OCI-LY7 (cell line): ENCODE results near the gene JAK1. TPM values are rescaled to one million over a fixed set of nuclear protein-coding genes. Genes with fewer than 3 reads are reported as not detected.

Experiments used
- BruUV-seq: library from RNA; stranded (reverse); fragments of 400-500 nt; replicated peaks from 2 replicates; lab custom pipeline; 2021; lab: Mats Ljungman, UMichigan
- CTCF ChIA-PET: fragments of 300-600 bp; sonication (Branson Sonifier 250); formaldehyde crosslinking; loops from one replicate; lab custom pipeline; 2022; ENCODE audit warnings: antibody characterized with exemption; ENCODE audit not compliant: unreplicated experiment; lab: Charles Lee
- POLR2A ChIA-PET: fragments of 300-600 bp; sonication (Branson Sonifier 250); formaldehyde crosslinking; loops from one replicate; lab custom pipeline; 2022; ENCODE audit warnings: antibody characterized with exemption; lab: Charles Lee
- DNase-seq: peaks from one replicate; pipeline ENCODE4 v3.0.0-alpha.2; 2015; ENCODE audit warnings: low spot score
- H2AFZ ChIP-seq: fragments of 200-600 bp; sonication (generic), shearing (Covaris generic); 2 replicates; pipeline ENCODE4 v1.6.1; 2014; ENCODE audit warnings: mild to moderate bottlenecking, antibody characterized with exemption, low read length, moderate library complexity
- H3K27ac ChIP-seq: fragments of 200-600 bp; sonication (generic); 2 replicates; pipeline ENCODE4 v1.5.1; 2014; ENCODE audit warnings: mixed run types, low read depth, mild to moderate bottlenecking, moderate library complexity, low read length, inconsistent platforms; ENCODE audit not compliant: poor library complexity, severe bottlenecking
- H3K36me3 ChIP-seq: fragments of 200-600 bp; sonication (generic); 2 replicates; pipeline ENCODE4 v1.6.1; 2014; ENCODE audit warnings: mild to moderate bottlenecking, antibody characterized with exemption, low read length, moderate library complexity, mixed read lengths; ENCODE audit not compliant: insufficient read depth
- H3K4me1 ChIP-seq: fragments of 200-600 bp; sonication (generic); 2 replicates; pipeline ENCODE4 v1.5.1; 2014; ENCODE audit warnings: mild to moderate bottlenecking, low read length; ENCODE audit not compliant: insufficient read depth, poor library complexity, severe bottlenecking
- H3K4me2 ChIP-seq: fragments of 200-600 bp; sonication (generic); 2 replicates; pipeline ENCODE4 v1.6.1; 2014; ENCODE audit warnings: mild to moderate bottlenecking, low read length
- H3K4me3 ChIP-seq: fragments of 200-600 bp; sonication (generic); 2 replicates; pipeline ENCODE4 v1.5.1; 2014; ENCODE audit warnings: mild to moderate bottlenecking, low read depth, low read length; ENCODE audit not compliant: poor library complexity, severe bottlenecking
- H3K79me2 ChIP-seq: fragments of 200-600 bp; sonication (generic); 2 replicates; pipeline ENCODE4 v1.6.1; 2016; ENCODE audit warnings: low read depth, mild to moderate bottlenecking, low read length, moderate library complexity, mixed read lengths; ENCODE audit not compliant: insufficient read depth
- H3K9me2 ChIP-seq: fragments of 200-600 bp; sonication (generic); 2 replicates; pipeline ENCODE4 v1.6.1; 2016; ENCODE audit warnings: mild to moderate bottlenecking, low read length, mixed read lengths; ENCODE audit not compliant: insufficient read depth
- H3K9me3 ChIP-seq: fragments of 200-600 bp; sonication (generic); 2 replicates; pipeline ENCODE4 v1.6.1; 2014; ENCODE audit warnings: mild to moderate bottlenecking, mixed run types, low read length, mixed read lengths
- H4K20me1 ChIP-seq: fragments of 200-600 bp; sonication (generic); 2 replicates; pipeline ENCODE4 v1.6.1; 2014; ENCODE audit warnings: mild to moderate bottlenecking, antibody characterized with exemption, low read length, moderate library complexity, mixed read lengths; ENCODE audit not compliant: insufficient read depth
- EZH2phosphoT487 ChIP-seq: fragments of 200-600 bp; sonication (generic); IDR thresholded peaks from 2 replicates; pipeline ENCODE4 v1.6.1; 2018; ENCODE audit warnings: low read depth, borderline replicate concordance, mild to moderate bottlenecking, mixed run types, antibody characterized with exemption, low read length, moderate library complexity, mixed read lengths
- intact Hi-C: fragments of 100-400 bp; cut with micrococcal nuclease; formaldehyde crosslinking; loops from one replicate; pipeline ENCODE4 v1.10.0; 2022; ENCODE audit not compliant: unreplicated experiment
- total RNA-seq, 2 experiments: library from RNA; depleted of rRNA in 1 of 2; stranded (reverse); fragments of >200 nt in 1 of 2; shearing (Covaris generic) in 1 of 2; gene quantifications; 2 replicates each; pipeline ENCODE4 v1.2.3, GENCODE V29; 2014 to 2022
- TF ChIP-seq, protein P1 (sequence below): fragments of 200-600 bp; sonication (generic); conservative IDR thresholded peaks from 2 replicates; pipeline ENCODE4 v1.5.1; 2014; ENCODE audit warnings: mild to moderate bottlenecking, antibody characterized with exemption, low read length, moderate library complexity, mixed read lengths

Gene JAK1
- total RNA-seq, 2 experiments from 2014 or later: 72.6 to 86.8 TPM

DNA sequence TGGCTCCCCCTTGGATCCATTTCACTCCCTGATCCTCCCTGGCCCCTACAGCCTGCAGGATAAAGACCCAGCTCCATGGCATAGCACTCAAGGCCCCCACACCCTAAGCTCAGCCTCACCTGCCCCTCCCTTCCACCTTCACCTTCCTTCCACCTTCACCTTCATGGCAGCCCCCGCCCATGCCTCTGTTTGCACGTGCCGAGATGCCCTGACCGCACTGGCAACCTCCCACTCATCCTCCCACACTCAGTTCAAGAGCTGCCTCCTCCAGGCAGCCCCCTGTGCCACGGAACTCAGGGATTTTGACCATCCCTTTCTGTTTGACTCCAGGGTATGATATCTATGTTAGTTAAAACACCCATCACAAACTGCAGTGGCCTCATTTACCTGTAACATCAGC, 111.7 kb downstream of the JAK1 start:
- intact Hi-C loops: no loop called here
- Histone ChIP-seq H3K9me3 (no peaks in the 10 kb centered on the region), H4K20me1 (no peaks in the 10 kb centered on the region), H3K4me3 (no peak overlapping the region), H3K4me2 (no peak overlapping the region), H2AFZ (no peak overlapping the region), H3K79me2 (no peaks in the 10 kb centered on the region), H3K4me1 (no peaks in the 10 kb centered on the region), H3K9me2 (no peaks in the 10 kb centered on the region), H3K27ac (no peak overlapping the region), H3K36me3 (peaks cover 92% of the 10 kb centered on the region)
- TF ChIP-seq EZH2phosphoT487: no peak
- TF ChIP-seq, protein P1, sequence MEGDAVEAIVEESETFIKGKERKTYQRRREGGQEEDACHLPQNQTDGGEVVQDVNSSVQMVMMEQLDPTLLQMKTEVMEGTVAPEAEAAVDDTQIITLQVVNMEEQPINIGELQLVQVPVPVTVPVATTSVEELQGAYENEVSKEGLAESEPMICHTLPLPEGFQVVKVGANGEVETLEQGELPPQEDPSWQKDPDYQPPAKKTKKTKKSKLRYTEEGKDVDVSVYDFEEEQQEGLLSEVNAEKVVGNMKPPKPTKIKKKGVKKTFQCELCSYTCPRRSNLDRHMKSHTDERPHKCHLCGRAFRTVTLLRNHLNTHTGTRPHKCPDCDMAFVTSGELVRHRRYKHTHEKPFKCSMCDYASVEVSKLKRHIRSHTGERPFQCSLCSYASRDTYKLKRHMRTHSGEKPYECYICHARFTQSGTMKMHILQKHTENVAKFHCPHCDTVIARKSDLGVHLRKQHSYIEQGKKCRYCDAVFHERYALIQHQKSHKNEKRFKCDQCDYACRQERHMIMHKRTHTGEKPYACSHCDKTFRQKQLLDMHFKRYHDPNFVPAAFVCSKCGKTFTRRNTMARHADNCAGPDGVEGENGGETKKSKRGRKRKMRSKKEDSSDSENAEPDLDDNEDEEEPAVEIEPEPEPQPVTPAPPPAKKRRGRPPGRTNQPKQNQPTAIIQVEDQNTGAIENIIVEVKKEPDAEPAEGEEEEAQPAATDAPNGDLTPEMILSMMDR: no peak
- POLR2A ChIA-PET: no interaction called here
- CTCF ChIA-PET: no interaction called here
- no peak for DNase-seq
- BruUV-seq: no TSS peak

DNA sequence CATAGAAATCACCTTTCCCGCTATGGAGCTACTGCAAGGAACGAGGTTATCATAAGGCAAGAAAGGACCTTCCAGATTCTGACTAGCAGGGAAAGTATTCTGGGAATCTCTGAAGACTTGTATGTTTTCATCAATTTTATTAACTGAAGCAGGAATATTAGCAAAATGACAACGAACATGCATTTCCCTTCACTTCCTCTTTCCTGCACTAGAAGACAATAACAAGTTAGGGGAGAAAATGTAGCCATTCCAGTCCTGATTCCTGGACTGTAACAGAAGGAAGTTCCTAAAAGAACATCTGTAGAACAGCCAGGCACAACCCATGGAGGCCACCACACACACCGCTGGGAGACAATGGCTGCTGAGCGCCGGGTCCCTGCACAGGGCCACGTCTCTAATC, 114.7 kb downstream of the JAK1 start:
- intact Hi-C loops: no loop called here
- POLR2A ChIA-PET: interaction anchor here (1.5 kb wide), 1 partner anchor 110 kb away, joined by 3 read pairs; no protein-coding TSS in a partner anchor

DNA sequence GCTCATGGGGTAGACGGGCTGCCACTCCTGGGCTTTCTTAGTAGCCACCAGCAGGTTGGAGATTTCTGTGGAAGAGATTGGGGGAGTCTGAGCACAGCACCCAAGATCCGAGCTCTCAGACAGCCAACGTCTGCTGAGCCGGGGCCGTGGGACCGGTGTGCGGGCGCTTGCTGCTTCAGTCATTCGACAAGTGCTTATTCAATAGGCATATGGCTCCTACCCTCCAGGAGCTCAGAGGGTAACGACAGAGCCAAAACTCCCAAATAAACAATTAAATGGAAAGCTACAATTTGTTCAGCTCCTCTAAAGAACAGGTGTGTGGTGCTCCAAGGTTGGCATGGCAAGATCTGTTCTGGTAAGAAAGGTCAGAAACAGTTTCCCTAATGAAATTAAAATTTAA, 115.5 kb downstream of the JAK1 start:
- POLR2A ChIA-PET: interaction anchor here (1.5 kb wide), 1 partner anchor 111 kb away, joined by 3 read pairs; no protein-coding TSS in a partner anchor
- Histone ChIP-seq H2AFZ (no peak overlapping the region), H3K4me3 (no peak overlapping the region), H3K4me1 (no peaks in the 10 kb centered on the region), H3K4me2 (no peak overlapping the region), H3K9me2 (no peaks in the 10 kb centered on the region), H3K79me2 (no peaks in the 10 kb centered on the region), H3K36me3 (peaks cover 84% of the 10 kb centered on the region), H3K9me3 (no peaks in the 10 kb centered on the region), H3K27ac (no peak overlapping the region), H4K20me1 (no peaks in the 10 kb centered on the region)
- CTCF ChIA-PET: interaction anchor here (0.6 kb wide), 1 partner anchor 491 kb away, joined by 8 read pairs; no protein-coding TSS in a partner anchor
- DNase-seq: no peak
- BruUV-seq: no TSS peak
- intact Hi-C loops: no loop called here
- TF ChIP-seq EZH2phosphoT487: no peak
- TF ChIP-seq, protein P1: no peak

More for the DNA sequence above, 114.7 kb downstream of the JAK1 start:
- Histone ChIP-seq H3K79me2 (no peaks in the 10 kb centered on the region), H2AFZ (no peak overlapping the region), H3K4me2 (no peak overlapping the region), H3K36me3 (peaks cover 84% of the 10 kb centered on the region), H3K9me2 (no peaks in the 10 kb centered on the region), H3K4me1 (no peaks in the 10 kb centered on the region), H3K27ac (no peak overlapping the region), H3K9me3 (no peaks in the 10 kb centered on the region), H4K20me1 (no peaks in the 10 kb centered on the region), H3K4me3 (no peak overlapping the region)
- DNase-seq: no peak
- no peak for TF ChIP-seq EZH2phosphoT487
- CTCF ChIA-PET: no interaction called here
- no TSS peak for BruUV-seq
